Fibroblast of the aortic adventitia (primary cell): ENCODE measurements around the gene HOXD1. TPM values are rescaled to one million over a fixed set of nuclear protein-coding genes. Genes with fewer than 3 reads are reported as not detected.

Experiments used
- DNase-seq: peaks from one replicate; pipeline ENCODE4 v3.0.0-alpha.2; 2010; ENCODE audit warnings: low read depth
- H3K4me3 ChIP-seq: 2 replicates; pipeline ENCODE4 v1.5.1; 2011; ENCODE audit warnings: low read depth, mild to moderate bottlenecking, control low read depth, low read length, moderate library complexity
- total RNA-seq: library from RNA; depleted of rRNA; stranded (reverse); fragments of >200 nt; gene quantifications from 2 replicates; pipeline ENCODE4 v1.2.3, GENCODE V29; 2012; ENCODE audit warnings: low replicate concordance
- TF ChIP-seq, protein P1 (sequence below): IDR thresholded peaks from 2 replicates; pipeline ENCODE4 v1.5.1; 2011; ENCODE audit warnings: mild to moderate bottlenecking, low read length, control low read depth, inconsistent platforms; ENCODE audit not compliant: insufficient read depth

Gene HOXD1
- total RNA-seq, 1 donor, result not detected

- TF ChIP-seq, protein P1, sequence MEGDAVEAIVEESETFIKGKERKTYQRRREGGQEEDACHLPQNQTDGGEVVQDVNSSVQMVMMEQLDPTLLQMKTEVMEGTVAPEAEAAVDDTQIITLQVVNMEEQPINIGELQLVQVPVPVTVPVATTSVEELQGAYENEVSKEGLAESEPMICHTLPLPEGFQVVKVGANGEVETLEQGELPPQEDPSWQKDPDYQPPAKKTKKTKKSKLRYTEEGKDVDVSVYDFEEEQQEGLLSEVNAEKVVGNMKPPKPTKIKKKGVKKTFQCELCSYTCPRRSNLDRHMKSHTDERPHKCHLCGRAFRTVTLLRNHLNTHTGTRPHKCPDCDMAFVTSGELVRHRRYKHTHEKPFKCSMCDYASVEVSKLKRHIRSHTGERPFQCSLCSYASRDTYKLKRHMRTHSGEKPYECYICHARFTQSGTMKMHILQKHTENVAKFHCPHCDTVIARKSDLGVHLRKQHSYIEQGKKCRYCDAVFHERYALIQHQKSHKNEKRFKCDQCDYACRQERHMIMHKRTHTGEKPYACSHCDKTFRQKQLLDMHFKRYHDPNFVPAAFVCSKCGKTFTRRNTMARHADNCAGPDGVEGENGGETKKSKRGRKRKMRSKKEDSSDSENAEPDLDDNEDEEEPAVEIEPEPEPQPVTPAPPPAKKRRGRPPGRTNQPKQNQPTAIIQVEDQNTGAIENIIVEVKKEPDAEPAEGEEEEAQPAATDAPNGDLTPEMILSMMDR, result no peak
- H3K4me3 ChIP-seq, result no peak overlapping the region
- no peak for DNase-seq
Observed at GRCh38 chr2:176199902-176200301, 11.4 kb downstream of the HOXD1 start.

DNA sequence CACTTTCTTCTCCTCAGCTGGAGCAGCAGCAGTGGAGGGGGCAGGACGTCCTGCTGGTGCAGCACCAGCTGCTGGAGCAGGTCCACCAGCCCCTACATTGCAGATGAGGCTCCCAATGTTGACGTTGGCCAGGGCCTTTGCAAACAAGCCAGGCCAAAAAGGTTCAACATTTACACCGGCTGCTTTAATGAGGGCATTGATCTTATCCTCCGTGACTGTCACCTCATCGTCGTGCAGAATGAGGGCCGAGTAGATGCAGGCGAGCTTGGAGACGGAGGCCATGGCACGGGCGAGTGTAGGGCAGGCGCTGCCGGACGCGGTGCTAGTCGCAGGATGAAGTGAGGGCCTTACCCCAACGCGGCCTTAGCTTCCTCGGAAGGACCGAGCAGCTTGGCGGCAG is 12.5 kb downstream of the HOXD1 start:
- no peak overlapping the region for H3K4me3 ChIP-seq
- TF ChIP-seq, protein P1, result no peak
- no peak for DNase-seq

- no peak for DNase-seq
- TF ChIP-seq, protein P1, result no peak
- no peak overlapping the region for H3K4me3 ChIP-seq
Observed at GRCh38 chr2:176202491-176202890, 14.0 kb downstream of the HOXD1 start.

DNA sequence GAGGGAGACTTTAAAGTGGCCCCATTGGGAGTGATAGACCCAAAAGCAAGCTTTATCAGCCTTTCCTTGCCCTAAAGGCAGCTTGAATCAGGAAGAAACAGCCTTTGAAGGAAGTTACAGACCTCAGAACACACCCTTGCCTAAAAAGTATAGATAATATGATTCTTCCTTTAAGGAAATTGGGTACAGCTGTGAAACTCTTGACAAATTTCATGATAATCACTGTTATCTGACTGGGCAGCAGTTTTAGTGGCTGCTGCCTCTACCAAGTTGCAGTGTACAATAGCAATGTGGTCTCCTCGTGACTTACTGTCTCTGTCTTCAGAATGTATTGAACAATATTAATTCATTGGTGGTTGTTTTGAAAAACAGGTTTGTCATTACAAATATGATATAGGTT is 16.7 kb downstream of the HOXD1 start:
- no peak for DNase-seq
- TF ChIP-seq, protein P1, result no peak
- no peak overlapping the region for H3K4me3 ChIP-seq

DNA sequence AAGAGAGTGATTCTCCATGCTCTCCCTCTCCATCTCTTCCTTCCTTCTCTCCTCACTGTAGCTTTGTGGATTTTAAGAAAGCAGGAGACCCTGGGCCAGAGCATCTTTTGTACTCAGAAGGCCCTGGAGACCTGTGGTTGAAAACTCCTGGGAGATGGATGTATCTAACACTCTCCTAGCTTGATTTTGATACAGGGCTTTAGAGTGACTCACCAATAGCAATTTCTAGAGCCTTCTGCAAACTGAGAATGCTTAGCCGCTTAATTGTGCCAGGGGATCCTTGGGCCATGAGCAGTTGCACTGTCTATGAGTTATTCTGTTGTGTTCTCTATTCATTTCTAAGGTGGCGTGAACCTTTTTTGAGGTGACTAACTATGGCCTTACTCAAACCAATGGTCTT is 17.7 kb downstream of the HOXD1 start:
- TF ChIP-seq, protein P1, result no peak

DNA sequence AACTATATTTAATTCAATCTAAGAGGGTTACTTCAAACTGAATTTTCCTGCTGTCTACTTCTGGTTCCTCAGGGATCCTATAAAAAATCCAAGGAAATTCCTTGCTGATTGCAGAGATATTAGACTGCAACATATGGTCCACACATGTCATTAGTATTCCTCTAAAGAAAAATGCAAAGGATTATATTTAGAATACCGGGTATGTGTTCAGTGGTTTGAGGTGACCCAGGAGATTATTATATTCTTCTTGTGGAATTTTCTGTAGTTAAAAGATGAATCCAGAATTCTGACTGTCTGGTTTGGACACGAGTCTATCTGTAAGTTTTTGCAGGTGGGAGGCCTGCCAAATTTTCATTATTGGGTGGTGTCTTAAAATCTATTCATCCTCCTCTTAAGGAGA is 18.2 kb downstream of the HOXD1 start:
- no peak for DNase-seq
- H3K4me3 ChIP-seq, result no peak overlapping the region
- TF ChIP-seq, protein P1, result no peak

More for the DNA sequence above, 17.7 kb downstream of the HOXD1 start:
- no peak for DNase-seq
- H3K4me3 ChIP-seq, result no peak overlapping the region

DNA sequence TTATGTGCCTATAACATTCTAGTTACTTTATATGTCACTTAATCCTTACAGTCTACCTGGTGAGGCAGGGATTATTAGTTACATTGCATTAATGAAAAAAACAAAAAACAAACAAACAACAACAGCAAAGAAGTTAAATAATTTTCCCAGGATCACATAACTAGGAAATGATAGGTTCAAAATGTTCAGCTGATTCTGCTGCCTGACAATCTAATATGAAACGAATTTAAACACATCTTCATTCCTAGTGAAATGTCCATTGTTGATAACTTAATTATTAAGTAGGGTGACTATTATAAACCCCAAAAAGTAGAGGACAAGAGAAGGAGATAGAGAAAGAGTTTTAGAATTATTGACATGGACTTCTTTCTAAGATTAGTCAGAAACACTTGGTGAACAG is 22.6 kb downstream of the HOXD1 start:
- TF ChIP-seq, protein P1, result no peak
- no peak for DNase-seq
- H3K4me3 ChIP-seq, result no peak overlapping the region
